Activated naive CD8-positive, alpha-beta T cell treated with anti-CD3 and anti-CD28 coated beads for 36 hours (primary cell): ENCODE data around the gene CAMKMT. TPM values are rescaled to one million over a fixed set of nuclear protein-coding genes. Genes with fewer than 3 reads are reported as not detected.

Source experiments
- DNase-seq: peaks from one replicate; pipeline ENCODE4 v3.0.0; 2021
- H3K27ac Mint-ChIP-seq: one replicate; pipeline ENCODE4 v1.8.0; 2022; ENCODE audit warnings: mild to moderate bottlenecking, moderate library complexity, mixed read lengths
- H3K27me3 Mint-ChIP-seq: one replicate; pipeline ENCODE4 v1.8.0; 2022; ENCODE audit warnings: mild to moderate bottlenecking, mixed read lengths
- H3K36me3 Mint-ChIP-seq: one replicate; pipeline ENCODE4 v1.8.0; 2021; ENCODE audit warnings: mild to moderate bottlenecking, mixed read lengths
- H3K4me1 Mint-ChIP-seq: one replicate; pipeline ENCODE4 v1.8.0; 2021; ENCODE audit warnings: mixed read lengths
- H3K4me3 Mint-ChIP-seq: one replicate; pipeline ENCODE4 v1.8.0; 2022; ENCODE audit warnings: mild to moderate bottlenecking, moderate library complexity, mixed read lengths
- H3K9me3 Mint-ChIP-seq: one replicate; pipeline ENCODE4 v1.8.0; 2022; ENCODE audit warnings: mixed read lengths
- total RNA-seq, 2 experiments: library from RNA; stranded (reverse); gene quantifications; one replicate each; pipeline ENCODE4 v1.2.3, GENCODE V29; 2021

Gene CAMKMT
- total RNA-seq, 2 experiments from 2014 or later: 10.0 to 11.8 TPM

DNA sequence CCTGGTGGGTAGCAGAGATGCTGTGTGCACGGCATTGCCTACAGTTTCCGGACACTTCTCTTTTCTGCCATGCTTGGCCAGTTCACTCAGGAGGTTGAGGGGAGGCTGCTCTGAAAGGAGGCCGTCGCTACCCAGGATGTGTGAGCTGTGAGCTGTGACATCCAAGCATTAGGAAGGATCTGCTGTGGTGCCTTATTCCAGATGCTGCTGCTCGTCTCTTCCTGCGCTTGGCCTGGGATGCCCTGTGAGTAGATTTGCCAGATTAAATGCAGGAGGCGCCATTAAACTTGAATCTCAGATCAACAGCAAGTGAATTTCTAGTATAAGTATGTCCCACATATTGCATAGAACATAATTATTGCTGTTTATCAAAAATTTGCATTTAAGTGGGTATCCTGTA lies 455.5 kb downstream of the CAMKMT start:
- DNase-seq: no peak
- H3K9me3 Mint-ChIP-seq: no peaks in the 10 kb centered on the region
- no peaks in the 10 kb centered on the region for H3K4me1 Mint-ChIP-seq
- no peaks in the 10 kb centered on the region for H3K36me3 Mint-ChIP-seq
- H3K27ac Mint-ChIP-seq: no peak overlapping the region
- H3K27me3 Mint-ChIP-seq: peaks cover 19% of the 10 kb centered on the region
- no peak overlapping the region for H3K4me3 Mint-ChIP-seq

- no peaks in the 10 kb centered on the region for H3K4me1 Mint-ChIP-seq
- no peak for DNase-seq
- peaks cover 19% of the 10 kb centered on the region for H3K27me3 Mint-ChIP-seq
- H3K9me3 Mint-ChIP-seq: no peaks in the 10 kb centered on the region
- H3K36me3 Mint-ChIP-seq: no peaks in the 10 kb centered on the region
- no peak overlapping the region for H3K27ac Mint-ChIP-seq
- no peak overlapping the region for H3K4me3 Mint-ChIP-seq
Measured at GRCh38 chr2:44817673-44818335, 456.1 kb downstream of the CAMKMT start.

DNA sequence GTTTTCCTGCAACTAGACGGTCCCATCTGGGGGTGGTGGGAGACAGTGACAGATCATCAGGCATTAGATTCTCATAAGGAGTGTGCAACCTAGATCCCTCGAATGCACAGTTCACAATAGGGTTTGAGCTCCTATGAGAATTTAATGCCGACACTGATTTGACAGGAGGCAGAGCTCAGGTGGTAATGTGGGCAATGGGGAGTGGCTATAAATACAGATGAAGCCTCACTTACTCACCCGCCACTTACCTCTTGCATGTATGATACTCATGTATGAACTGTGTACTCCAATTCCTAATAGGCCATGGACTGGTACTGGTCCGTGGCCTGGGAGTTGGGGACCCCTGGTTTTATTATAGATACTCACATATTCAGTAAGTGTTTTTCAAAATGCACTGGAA lies 457.3 kb downstream of the CAMKMT start:
- no peaks in the 10 kb centered on the region for H3K36me3 Mint-ChIP-seq
- H3K27ac Mint-ChIP-seq: no peak overlapping the region
- no peak overlapping the region for H3K4me3 Mint-ChIP-seq
- no peak for DNase-seq
- no peaks in the 10 kb centered on the region for H3K9me3 Mint-ChIP-seq
- no peaks in the 10 kb centered on the region for H3K4me1 Mint-ChIP-seq
- H3K27me3 Mint-ChIP-seq: peaks cover 9% of the 10 kb centered on the region

DNA sequence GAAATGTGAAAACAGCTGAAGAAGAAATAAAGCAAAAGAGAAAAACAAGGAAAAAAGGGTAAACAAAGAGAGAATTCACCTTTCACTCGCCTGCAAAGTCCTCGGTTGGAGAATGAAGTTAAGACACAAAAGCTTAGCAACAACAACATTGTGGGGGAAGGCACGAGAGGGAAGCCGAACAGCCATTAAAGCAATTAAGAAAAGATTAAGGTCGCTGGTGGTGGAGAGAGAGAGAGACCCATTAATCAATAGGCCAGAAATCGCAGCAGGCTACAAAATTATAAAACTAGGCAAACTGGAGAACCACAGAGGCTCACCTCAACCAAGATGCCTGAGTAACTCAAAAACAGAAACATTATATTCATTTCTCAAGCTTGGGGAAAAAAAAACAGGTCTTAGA lies 459.8 kb downstream of the CAMKMT start:
- Mint-ChIP-seq H3K4me1 (no peaks in the 10 kb centered on the region), H3K27ac (no peak overlapping the region), H3K36me3 (no peaks in the 10 kb centered on the region), H3K27me3 (peaks cover 4% of the 10 kb centered on the region), H3K4me3 (no peak overlapping the region), H3K9me3 (no peaks in the 10 kb centered on the region)
- DNase-seq: no peak

DNA sequence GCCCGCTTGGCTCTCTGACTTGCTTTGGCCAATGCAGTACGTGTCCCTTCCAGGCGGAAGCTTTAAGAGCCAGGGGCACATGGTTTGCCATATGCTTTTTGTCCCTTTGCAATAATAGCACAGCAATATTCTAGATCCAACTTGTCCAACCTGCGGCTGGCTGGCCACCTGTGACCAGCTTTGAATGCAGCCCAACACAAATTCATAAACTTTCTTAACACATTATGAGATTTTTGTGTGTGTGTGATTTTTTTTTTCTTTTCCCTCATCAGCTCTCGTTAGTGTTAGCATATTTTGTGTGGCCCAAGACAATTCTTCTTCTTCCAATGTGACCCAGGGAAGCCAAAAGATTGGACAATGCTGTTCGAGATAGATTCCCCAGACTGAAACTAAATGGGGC lies 460.4 kb downstream of the CAMKMT start:
- Mint-ChIP-seq H3K9me3 (no peaks in the 10 kb centered on the region), H3K36me3 (no peaks in the 10 kb centered on the region), H3K4me1 (no peaks in the 10 kb centered on the region), H3K27ac (no peak overlapping the region), H3K4me3 (no peak overlapping the region), H3K27me3 (peaks cover 4% of the 10 kb centered on the region)
- DNase-seq: no peak

Other genes starting within 250 kb of the CAMKMT start
- 10 to 100 TPM; 38.9 to 40.4 TPM for gene PPM1B, start 193.1 kb upstream of the CAMKMT start, total RNA-seq
- not detected for gene SLC3A1, start 86.5 kb upstream of the CAMKMT start, total RNA-seq
- 10 to 100 TPM; 32.3 to 33.1 TPM for gene PREPL, start 453 bp upstream of the CAMKMT start, total RNA-seq